Neural progenitor cell (in vitro differentiated cells): ENCODE results near the gene ISCA2.

Experiments used
- CTCF ChIP-seq: fragments of 200-600 bp; sonication (generic); IDR thresholded peaks from 2 replicates; pipeline ENCODE4 v1.5.1; 2017; ENCODE audit warnings: antibody characterized with exemption, mild to moderate bottlenecking
- EZH2 ChIP-seq: fragments of 200-600 bp; sonication (generic); IDR thresholded peaks from 2 replicates; pipeline ENCODE4 v1.6.1; 2017; ENCODE audit warnings: antibody characterized with exemption, mild to moderate bottlenecking, moderate library complexity
- EZH2phosphoT487 ChIP-seq: fragments of 200-600 bp; sonication (generic); IDR thresholded peaks from 2 replicates; pipeline ENCODE4 v1.6.1; 2017; ENCODE audit warnings: antibody characterized with exemption

DNA sequence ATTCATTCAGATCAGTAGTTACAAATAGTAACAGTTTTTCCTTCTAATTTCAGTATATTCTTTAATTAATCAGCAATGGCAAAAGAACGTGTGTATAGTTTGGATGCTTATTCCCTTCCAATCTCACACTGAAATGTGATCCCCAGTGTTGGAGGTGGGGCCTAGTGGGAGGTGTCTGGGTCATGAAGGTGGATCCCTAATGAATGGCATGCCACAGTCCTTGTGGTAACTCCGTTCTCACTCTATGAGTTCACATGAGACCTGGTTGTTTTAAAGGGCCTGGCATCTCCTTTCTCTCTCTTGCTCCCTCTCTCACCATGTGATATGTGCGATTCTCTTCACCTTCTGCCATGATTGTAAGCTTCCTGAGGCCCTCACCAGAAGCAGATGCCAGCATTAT lies 48.7 kb upstream of the ISCA2 start:
- no peak for TF ChIP-seq CTCF
- no peak for TF ChIP-seq EZH2
- TF ChIP-seq EZH2phosphoT487 = no peak
